Activated CD8-positive, alpha-beta memory T cell treated with anti-CD3 and anti-CD28 coated beads for 24 hours (primary cell): Measurements from ENCODE around the gene TUBG1.
A peak's percentile ranks its signal among the peaks of the same experiment; 100 is the strongest.
"Not testable (repeated sequence)": the region's sequence is repeated elsewhere in the genome, so short reads cannot be mapped to it uniquely, and the experiment has no call there.

Source experiments
- DNase-seq: peaks from one replicate; pipeline ENCODE4 v3.0.0-alpha.2; 2020

The TUBG1 gene

GRCh38 chr17:42579794-42580551 is 29.5 kb upstream of the TUBG1 start:
- no peak for DNase-seq

- no peak for DNase-seq
Measured at GRCh38 chr17:42581744-42582270, 27.7 kb upstream of the TUBG1 start.

- no peak for DNase-seq
Measured at GRCh38 chr17:42584880-42585279, 24.6 kb upstream of the TUBG1 start.

GRCh38 chr17:42585353-42585752 is 24.1 kb upstream of the TUBG1 start:
- no peak for DNase-seq

- no peak for DNase-seq
Measured at GRCh38 chr17:42586514-42587230, 22.8 kb upstream of the TUBG1 start.

- DNase-seq = no peak
Measured at GRCh38 chr17:42590886-42591285, 18.6 kb upstream of the TUBG1 start.

GRCh38 chr17:42591411-42591810 is 18.1 kb upstream of the TUBG1 start:
- no peak for DNase-seq

GRCh38 chr17:42596386-42596785 is 13.1 kb upstream of the TUBG1 start:
- DNase-seq = no peak

GRCh38 chr17:42598905-42599304 is 10.6 kb upstream of the TUBG1 start:
- no peak for DNase-seq

GRCh38 chr17:42603318-42603717 is 6.2 kb upstream of the TUBG1 start:
- no peak for DNase-seq

GRCh38 chr17:42607769-42608168 is 1.7 kb upstream of the TUBG1 start:
- DNase-seq = no peak

GRCh38 chr17:42608305-42609181 is 940 bp upstream of the TUBG1 start:
- no peak for DNase-seq

GRCh38 chr17:42609814-42610801 is 625 bp downstream of the TUBG1 start:
- peak; percentile 60 for DNase-seq

GRCh38 chr17:42612013-42612412 is 2.5 kb downstream of the TUBG1 start:
- DNase-seq = no peak

GRCh38 chr17:42613699-42614295 is 4.3 kb downstream of the TUBG1 start:
- no peak for DNase-seq

GRCh38 chr17:42617956-42618431 is 8.5 kb downstream of the TUBG1 start:
- DNase-seq = no peak

- no peak for DNase-seq
Measured at GRCh38 chr17:42618442-42619150, 9.1 kb downstream of the TUBG1 start.

- DNase-seq = not testable (repeated sequence)
Measured at GRCh38 chr17:42621987-42622386, 12.5 kb downstream of the TUBG1 start.

GRCh38 chr17:42623271-42623670 is 13.8 kb downstream of the TUBG1 start:
- no peak for DNase-seq

GRCh38 chr17:42623732-42624596 is 14.5 kb downstream of the TUBG1 start:
- DNase-seq = no peak
